DMS153 (cell line): ENCODE measurements around the gene LPCAT3.

Source experiments
- DNase-seq: peaks from one replicate; lab custom pipeline; 2025; lab: John Stamatoyannopoulos, UW

The LPCAT3 gene

GRCh38 chr12:6998715-6999451, 19.4 kb downstream of the LPCAT3 start:
- DNase-seq, result no peak

- DNase-seq, result no peak
Measured at GRCh38 chr12:6996040-6996441, 22.2 kb downstream of the LPCAT3 start.

- DNase-seq, result no peak
Measured at GRCh38 chr12:6987956-6988553, 30.2 kb downstream of the LPCAT3 start.

GRCh38 chr12:6982532-6982931, 35.7 kb downstream of the LPCAT3 start:
- DNase-seq, result no peak

GRCh38 chr12:6981152-6982052, 36.9 kb downstream of the LPCAT3 start:
- DNase-seq, result no peak

GRCh38 chr12:6980740-6981139, 37.5 kb downstream of the LPCAT3 start:
- no peak for DNase-seq

GRCh38 chr12:6980075-6980474, 38.2 kb downstream of the LPCAT3 start:
- DNase-seq, result no peak

GRCh38 chr12:6979453-6979852, 38.8 kb downstream of the LPCAT3 start:
- DNase-seq, result no peak

GRCh38 chr12:6979021-6979420, 39.3 kb downstream of the LPCAT3 start:
- no peak for DNase-seq

GRCh38 chr12:6978611-6979011, 39.7 kb downstream of the LPCAT3 start:
- no peak for DNase-seq

- DNase-seq, result no peak
Measured at GRCh38 chr12:6978188-6978587, 40.1 kb downstream of the LPCAT3 start.

- no peak for DNase-seq
Measured at GRCh38 chr12:6977653-6978052, 40.6 kb downstream of the LPCAT3 start.

GRCh38 chr12:6975297-6976032, 42.8 kb downstream of the LPCAT3 start:
- no peak for DNase-seq

GRCh38 chr12:6974180-6974579, 44.1 kb downstream of the LPCAT3 start:
- no peak for DNase-seq

GRCh38 chr12:6970096-6970527, 48.2 kb downstream of the LPCAT3 start:
- no peak for DNase-seq

- DNase-seq, result no peak
Measured at GRCh38 chr12:6968426-6968825, 49.9 kb downstream of the LPCAT3 start.

GRCh38 chr12:6967651-6968100, 50.6 kb downstream of the LPCAT3 start:
- no peak for DNase-seq

- DNase-seq, result no peak
Measured at GRCh38 chr12:6966351-6966750, 51.9 kb downstream of the LPCAT3 start.

GRCh38 chr12:6965714-6966113, 52.6 kb downstream of the LPCAT3 start:
- no peak for DNase-seq

GRCh38 chr12:6965026-6965661, 53.1 kb downstream of the LPCAT3 start:
- DNase-seq, result peak; percentile 71

GRCh38 chr12:6964605-6965025, 53.7 kb downstream of the LPCAT3 start:
- no peak for DNase-seq
